SK-MEL-5 (cell line): ENCODE measurements around the gene ZNF618. TPM values are rescaled to one million over a fixed set of nuclear protein-coding genes. Genes with fewer than 3 reads are reported as not detected.

Source experiments
- DNase-seq: peaks from one replicate; pipeline ENCODE4 v3.0.0-alpha.2; 2016; ENCODE audit warnings: low read depth, low spot score
- in situ Hi-C: cut with HindIII; loops from 2 replicates; pipeline ENCODE4 v1.10.0; 2016; ENCODE audit warnings: low sequenced_read_pairs, high pct_unique_total_duplicates, low pct_unique_long_range_greater_than_20kb
- total RNA-seq: library from RNA; depleted of rRNA; stranded (reverse); fragments of >200 nt; shearing (Covaris generic); gene quantifications from 2 replicates; pipeline ENCODE4 v1.2.3, GENCODE V29; 2014

ZNF618 gene
- total RNA-seq, 1 experiment from 2014 or later = 2.2 TPM

DNA sequence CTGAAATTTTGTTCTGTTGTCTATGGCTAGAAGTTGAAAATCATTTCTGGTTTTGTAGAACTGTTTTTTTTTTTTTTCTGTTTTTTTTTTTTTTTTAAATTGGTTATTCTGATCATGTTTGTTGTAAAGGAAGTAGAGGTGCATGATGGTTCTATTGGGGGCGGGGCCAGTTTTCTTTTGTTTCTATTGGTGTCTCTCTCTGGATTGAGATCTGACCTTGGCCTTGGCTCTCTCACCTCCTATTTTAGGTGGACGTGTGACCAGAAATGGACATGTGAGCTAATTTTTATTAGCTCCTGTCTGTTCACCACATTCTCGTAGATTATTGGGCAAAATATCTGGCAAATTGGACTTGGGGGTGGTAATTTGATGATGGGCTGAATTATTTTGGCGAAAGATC lies 3.2 kb downstream of the ZNF618 start:
- no peak for DNase-seq
- in situ Hi-C loops = no loop called here

DNA sequence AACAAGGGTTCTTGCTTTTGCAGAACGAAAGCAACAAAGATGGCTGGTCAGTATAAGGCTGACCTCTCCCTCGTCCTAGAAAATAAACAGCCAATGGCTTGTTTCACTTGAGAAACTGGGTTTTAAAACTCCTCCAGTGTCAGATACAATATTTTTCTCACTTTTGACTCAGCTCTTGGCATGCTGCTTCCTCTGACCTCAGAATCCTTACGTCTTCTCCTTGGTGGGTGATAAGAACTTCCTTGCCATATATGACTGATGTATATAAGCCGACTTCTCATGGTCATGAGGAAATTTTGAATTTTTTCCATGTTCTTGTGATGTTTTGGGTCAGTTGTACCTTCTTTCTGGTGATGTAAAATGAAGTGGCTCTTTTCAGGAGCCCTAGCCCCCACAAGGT lies 3.8 kb downstream of the ZNF618 start:
- no peak for DNase-seq

DNA sequence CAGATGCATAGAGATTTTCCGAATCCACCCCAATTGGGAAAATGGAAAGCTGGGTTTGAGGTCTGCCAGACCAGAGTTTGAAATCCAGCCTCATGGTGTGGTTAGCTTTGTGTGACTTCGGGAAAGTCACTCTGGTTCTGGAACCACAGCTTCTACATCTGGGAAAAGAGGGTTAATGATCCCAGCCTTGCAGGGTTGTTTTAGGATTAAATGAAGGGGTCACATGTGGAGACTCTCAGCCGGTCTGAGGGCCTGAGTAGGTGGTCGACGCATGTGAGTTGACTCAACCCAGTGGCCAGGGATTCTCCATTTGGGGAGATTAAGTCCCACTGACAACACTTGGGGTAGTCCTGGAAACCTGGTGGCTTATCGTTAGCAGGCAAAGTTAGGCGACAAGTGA lies 6.1 kb downstream of the ZNF618 start:
- DNase-seq = no peak
- in situ Hi-C loops = no loop called here

More for the DNA sequence above, 3.8 kb downstream of the ZNF618 start:
- in situ Hi-C loops = no loop called here

DNA sequence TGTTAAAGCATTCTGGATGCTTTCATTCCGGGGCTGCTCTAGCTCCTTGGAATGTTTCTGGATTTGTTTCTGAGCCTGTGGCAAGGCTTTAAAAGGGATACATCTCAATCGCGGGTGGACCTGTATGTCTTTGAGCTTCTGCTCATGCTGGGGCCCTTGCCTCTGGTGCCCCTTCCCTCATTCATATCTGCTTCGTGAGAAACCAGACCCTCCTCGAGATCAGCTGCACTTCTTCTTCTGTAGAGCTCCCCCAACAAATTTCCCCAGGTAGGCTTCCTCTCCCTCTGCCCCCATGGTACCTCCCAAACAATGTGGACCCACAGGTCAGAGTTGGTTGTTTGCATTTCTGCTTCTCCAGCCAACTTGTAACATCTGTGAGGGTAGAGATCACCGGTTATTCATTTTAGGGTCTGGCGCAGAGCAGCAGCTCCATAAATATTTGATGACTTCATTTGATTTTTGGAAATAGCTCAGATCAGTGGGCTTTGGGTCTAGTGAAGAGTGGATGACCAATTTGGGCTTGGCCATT lies 6.6 kb downstream of the ZNF618 start:
- in situ Hi-C loops = no loop called here
- no peak for DNase-seq

DNA sequence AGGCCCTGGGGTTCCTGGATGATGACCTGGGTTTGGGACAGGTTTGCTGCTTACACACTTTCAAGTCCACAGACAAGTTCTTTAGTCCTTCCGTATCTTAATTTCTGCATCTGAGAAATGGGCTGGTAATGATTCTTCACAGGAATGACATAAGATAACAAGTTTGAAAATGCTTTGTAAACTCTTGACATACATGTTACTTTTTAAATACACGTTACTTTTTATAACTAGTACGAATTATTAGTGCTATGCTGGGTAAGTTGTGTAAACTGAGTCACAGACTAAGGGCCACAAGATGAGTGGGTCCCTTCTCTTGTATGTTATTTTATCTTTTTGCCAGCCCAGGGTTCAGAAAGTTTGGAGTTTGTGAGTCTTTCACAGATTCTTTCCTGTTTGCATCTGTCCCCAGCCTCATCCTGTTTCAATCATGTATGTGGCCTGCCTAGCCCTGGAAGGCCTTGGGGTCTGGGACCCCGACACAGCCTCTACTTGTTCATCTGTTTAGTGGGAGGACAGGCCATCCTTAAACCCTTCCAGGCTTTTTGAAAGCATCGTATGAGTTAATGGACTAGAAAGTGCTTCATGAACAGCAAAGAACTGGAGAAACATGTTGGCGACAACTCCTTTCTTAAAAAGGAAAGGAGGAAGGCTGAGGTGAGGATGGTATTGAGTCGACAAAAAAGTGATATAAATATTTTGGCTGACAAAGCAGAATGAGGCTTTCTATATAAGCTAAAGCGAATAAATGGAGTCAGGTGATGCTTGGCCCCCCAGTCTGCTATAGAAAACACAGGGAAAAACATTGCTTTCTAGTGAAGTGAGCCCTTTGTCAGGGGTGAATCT lies 9.3 kb downstream of the ZNF618 start:
- in situ Hi-C loops = no loop called here
- DNase-seq = no peak

DNA sequence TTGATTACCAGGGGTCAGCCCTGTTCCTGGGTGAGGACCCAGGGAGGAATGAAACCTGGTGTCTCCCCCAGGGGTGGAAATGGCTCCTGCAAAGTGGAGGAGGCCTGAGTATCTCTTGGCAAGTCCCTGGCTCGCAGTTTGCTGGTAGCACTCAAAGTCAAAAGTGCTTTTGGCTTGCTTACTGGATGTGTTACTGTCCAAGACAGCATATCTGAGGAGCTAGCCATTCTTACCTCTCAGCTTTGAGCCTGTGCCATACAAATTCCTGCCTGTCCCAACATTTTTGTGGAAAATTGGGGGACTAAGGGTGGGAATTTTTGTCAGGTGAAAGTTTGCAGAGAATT lies 9.9 kb downstream of the ZNF618 start:
- in situ Hi-C loops = no loop called here
- no peak for DNase-seq

DNA sequence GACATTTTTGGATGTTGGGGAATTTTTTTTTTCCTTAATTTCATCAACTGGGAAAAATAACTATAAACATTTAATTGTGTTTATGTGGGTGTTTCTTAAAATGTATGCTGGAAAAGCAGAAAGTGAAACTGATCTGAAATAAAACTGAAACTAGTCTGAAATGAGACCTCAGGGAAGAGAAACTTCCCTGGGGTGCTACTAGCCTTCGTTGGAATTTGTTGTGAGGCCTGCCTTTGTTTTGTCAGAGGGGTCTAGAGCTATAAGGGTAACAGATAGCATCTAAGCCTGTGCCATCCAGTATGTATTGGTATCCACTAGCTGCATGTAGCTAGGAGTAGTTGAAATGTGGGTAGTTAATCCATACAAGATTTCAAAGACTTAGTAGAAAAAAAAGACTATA lies 10.4 kb downstream of the ZNF618 start:
- in situ Hi-C loops = no loop called here
- DNase-seq = peak; percentile 32

DNA sequence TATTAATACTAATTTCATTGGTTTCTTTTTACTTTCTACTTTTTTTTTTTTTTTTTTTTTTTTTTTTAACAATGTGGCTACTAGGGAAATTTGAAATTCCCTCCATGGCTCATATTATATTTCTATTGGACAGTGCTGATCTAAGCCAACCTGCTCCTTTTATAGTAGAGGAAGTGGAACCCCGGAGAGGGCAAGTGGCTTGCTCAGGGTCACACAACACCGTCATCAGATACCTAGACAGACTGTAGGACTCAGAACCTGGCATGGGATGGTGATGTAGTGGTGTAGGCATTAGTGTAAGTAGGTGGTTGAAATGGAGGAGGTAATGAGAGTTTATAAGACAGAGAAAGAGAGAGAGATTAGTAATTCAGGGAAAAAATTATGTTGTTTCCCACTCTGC lies 10.8 kb downstream of the ZNF618 start:
- in situ Hi-C loops = no loop called here
- DNase-seq = peak; percentile 12

DNA sequence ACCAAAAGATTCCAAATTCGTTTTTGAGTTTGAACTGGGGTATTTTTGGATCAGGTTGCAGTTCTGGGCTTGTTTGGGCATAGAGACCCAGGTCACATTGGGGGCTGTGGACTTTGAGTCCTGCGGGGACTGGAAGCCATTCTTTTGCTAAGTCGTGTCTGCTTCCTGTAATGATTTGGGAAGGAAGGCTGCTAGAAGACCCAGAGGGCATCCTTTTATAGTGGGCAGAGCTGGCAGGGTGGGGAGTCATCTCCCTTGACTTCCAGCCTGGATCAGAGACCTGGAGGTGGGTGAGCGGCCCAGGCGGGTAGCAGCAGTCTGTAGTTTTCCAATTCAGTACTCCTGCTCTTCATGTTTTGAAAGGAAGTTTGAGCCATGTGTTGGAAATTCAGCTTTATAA lies 11.3 kb downstream of the ZNF618 start:
- in situ Hi-C loops = no loop called here
- DNase-seq = no peak

DNA sequence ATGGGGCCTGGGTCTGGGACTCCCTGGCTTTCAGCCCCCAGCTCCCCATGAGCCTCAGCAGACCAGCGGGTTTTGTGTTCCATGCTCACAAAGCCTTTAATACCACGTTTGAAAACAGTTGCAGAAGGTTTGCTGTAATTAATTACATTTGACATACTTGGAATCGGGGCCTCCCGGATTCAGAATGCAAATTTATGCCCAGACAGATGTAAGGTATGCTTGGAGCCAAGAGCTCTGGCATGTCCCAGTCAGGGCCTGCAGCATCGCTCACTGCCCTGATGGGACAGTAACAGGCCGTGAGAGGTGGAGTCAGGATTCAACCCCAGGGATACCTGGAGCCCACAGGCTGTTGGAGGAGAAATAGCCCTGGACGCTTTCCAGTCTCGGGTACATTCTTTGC lies 12.2 kb downstream of the ZNF618 start:
- DNase-seq = no peak
- in situ Hi-C loops = no loop called here

DNA sequence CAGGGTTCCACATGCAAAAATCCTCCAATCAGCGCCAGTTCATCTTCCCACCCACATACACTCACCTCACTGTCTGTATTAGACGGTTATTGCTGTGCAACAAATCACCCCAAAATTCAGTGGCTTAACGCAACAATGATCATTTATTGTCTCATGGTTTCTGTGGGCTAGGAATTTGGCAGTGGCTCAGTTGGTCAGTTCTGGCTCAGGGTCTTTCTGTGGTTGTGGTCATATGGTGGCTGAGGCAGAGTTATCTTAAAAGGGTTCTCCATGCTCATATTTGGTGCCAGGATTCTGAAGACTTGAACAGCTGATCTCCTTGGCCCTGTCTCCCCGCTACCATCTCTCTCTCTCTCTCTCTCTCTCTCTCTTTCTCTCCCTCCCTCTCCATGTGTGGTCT lies 12.9 kb downstream of the ZNF618 start:
- DNase-seq = no peak
- in situ Hi-C loops = no loop called here

DNA sequence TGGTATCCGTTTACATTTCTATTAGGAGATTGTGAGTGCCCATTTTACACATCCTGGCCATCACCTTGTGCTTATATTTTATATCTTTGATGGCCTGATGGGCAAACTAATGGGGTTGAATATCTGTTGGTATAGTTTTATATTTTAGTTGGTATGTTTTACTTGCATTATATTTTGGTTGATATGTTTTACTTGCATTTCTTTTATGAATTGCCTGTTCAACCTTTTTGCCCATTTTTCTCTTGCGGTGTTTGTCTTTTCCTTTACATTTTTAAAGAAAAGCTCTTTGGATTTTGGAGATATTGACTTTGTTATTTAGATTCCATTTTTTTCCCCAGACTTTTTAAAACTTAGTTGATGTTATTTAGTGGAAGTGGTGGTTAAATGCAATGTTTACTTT lies 14.6 kb downstream of the ZNF618 start:
- DNase-seq = no peak
- in situ Hi-C loops = no loop called here

DNA sequence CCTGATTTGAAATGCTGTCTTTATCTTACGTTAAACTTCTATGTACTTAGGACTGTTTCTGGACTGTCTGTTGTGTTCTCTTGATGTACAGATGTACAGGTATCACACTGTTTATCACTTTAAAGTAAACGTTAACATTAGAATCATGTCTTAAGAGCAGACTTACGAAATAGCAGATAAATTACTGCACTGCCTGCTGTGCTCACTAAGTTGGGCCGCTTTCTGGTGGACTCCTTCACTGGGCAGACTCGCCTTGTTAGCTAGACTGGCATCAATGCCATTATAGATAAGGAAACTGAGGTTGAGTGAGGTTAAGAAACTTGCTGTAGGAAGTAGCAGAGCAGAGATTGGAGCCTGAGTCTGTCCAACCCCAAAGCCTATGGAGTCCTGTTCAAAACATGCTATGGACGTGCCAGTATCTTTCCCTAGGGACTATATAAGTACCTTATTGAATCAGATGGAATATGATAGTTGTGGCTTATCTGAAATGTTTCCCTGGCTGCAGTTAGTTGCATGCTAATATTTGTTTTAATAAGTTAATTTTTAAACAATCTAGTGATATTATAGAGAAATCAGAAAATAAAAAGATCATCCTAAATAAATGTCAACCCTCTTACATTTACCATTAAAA lies 16.9 kb downstream of the ZNF618 start:
- in situ Hi-C loops = no loop called here
- no peak for DNase-seq

DNA sequence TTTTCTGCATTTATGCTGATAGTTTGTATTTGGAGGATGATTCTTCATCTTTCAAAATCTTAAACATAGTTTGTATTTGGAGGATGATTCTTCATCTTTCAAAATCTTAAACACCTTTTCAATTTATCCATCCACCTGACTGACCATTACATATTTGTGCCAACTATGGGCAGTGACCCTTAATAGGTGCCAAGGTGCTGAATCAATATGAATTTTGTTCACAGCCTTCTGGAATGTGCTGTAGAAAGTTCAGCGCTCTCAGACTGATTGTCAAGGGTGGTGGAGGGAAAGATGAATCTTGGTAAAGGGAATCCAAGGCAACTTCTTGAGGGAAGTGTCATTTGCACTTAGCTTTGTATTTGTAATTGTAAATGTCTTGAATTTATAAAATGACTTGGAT lies 18.1 kb downstream of the ZNF618 start:
- in situ Hi-C loops = no loop called here
- no peak for DNase-seq

DNA sequence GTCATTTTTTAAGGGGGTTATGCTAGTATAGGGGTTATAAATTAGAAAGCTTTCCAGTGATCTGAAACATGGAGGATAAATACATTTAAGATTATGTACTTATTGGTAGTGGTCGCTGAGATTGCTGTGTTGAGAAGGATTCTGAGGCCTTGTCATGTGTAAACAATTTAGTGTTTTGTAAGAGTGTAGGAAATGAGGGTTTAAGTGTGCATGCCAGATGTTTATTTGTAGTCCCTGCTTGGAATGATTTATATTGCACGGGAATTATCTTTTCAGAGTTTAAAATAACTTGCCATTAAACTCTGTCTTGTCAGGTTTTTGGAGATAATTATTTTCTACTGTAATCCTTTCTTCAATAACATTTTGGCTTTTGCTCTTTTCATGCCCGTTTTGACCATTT lies 19.4 kb downstream of the ZNF618 start:
- in situ Hi-C loops = no loop called here

DNA sequence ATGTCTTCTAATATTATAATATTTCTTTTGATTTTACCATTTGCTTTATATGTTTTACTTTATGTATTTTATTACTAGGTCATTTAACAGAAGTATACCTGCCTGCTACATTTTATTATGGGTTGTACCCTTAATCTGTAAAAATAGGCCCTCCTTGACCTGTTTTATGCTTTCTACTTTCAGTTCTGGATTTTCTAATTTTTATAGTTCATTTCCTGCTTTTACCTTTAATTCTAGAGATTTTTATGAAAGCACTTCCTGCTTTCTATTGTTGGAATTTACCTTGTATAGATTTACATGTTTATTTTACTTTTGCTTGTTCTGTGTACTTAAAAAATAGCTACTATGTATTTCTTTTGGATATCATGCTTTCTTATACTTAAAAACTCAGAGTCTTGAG lies 20.6 kb downstream of the ZNF618 start:
- in situ Hi-C loops = no loop called here
- no peak for DNase-seq

More for the DNA sequence above, 19.4 kb downstream of the ZNF618 start:
- DNase-seq = no peak

DNA sequence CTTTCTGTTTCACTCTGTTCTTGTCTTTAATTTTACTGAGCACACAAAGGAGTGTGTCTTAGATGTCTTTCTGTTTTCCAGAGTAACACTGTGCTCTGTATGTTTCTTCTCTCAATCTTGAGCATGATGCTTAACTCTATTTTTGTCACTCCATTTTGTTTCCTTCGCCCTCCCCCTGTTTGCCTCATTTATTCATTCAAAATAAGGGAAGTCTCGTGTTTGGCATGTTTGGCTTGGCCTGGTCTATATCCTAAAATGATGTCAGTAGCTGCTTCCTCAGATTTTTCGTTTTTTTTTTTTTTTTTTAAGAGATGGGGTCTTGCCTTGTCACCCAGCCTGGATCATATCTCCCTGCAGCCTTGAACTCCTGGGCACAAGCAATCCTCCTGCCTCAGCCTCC lies 22.0 kb downstream of the ZNF618 start:
- DNase-seq = no peak
- in situ Hi-C loops = no loop called here

DNA sequence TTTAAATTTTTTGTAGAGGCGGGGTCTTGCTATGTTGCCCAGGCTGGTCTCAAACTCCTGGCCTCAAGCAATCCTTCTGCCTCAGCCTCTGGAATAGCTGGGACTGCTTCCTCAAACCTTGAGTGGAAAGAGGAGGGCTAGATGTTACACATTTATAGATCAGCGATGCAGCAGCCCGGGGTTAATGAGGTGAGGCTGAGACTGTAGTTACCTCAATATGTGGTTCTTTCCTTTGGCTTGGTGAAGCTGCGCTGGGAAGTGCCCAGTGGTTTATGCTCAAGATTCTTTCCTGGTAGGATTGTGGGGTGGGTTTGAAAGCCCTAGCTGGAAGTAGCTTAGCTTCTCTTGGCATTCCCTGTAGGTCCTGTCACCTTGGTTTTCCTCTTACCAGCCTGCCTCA lies 22.5 kb downstream of the ZNF618 start:
- in situ Hi-C loops = no loop called here
- no peak for DNase-seq

DNA sequence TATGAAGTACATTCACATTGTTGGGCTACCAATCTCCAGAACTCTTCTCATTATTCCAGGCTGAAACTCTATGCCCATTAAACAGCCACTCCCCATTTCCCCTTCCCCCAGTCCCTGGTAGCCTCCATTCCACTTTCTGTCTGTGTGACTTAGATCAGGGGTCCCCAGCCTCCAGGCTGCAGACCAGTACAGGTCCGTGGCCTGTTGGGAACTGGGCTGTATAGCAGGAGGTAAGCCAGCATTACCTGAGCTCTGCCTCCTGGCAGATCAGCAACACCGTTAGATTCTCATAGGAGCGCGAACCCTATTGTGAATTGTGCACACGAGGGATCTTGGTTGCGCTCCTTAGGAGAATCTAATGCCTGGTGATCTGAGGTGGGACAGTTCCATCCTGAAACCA lies 23.1 kb downstream of the ZNF618 start:
- in situ Hi-C loops = no loop called here
- DNase-seq = no peak
